H1 (cell line): ENCODE results near the gene UGT1A10. TPM values are rescaled to one million over a fixed set of nuclear protein-coding genes. Genes with fewer than 3 reads are reported as not detected.

Source experiments
- ATF3 ChIP-seq: IDR thresholded peaks from 2 replicates; pipeline ENCODE4 v1.6.1; 2011; ENCODE audit warnings: low read depth, mild to moderate bottlenecking, low read length; ENCODE audit not compliant: insufficient read depth
- JUND ChIP-seq: IDR thresholded peaks from 2 replicates; pipeline ENCODE4 v1.6.1; 2011; ENCODE audit warnings: mild to moderate bottlenecking, improper control_type of control experiment, low read length
- POLR2AphosphoS5 ChIP-seq: IDR thresholded peaks from 2 replicates; pipeline ENCODE4 v1.6.1; 2011; ENCODE audit warnings: low read depth, low read length
- SIX5 ChIP-seq: IDR thresholded peaks from 2 replicates; pipeline ENCODE4 v1.6.1; 2011; ENCODE audit warnings: mild to moderate bottlenecking, low read depth, low read length
- SP4 ChIP-seq: IDR thresholded peaks from 2 replicates; pipeline ENCODE4 v1.6.1; 2012; ENCODE audit warnings: low read length, inconsistent platforms
- TBP ChIP-seq: IDR thresholded peaks from 2 replicates; pipeline ENCODE4 v1.6.1; 2011; ENCODE audit warnings: low read depth, low read length, improper control_type of control experiment
- polyA plus RNA-seq, 7 experiments: library from polyadenylated mRNA; depleted of rRNA in 3 of 7; stranded (reverse) in 5 of 7; unstranded in 2 of 7; fragments of >200 nt in 5 of 7; fragments of 200-250 nt in 2 of 7; gene quantifications; 1 replicate in 5 of 7; 2 replicates in 1 of 7; 4 replicates in 1 of 7; pipeline versions ENCODE4 v1.2.1 to v1.2.3, GENCODE V29; 2011 to 2013; ENCODE audit warnings: missing spikeins in 2 of 7, mixed read lengths in 2 of 7
- total RNA-seq: library from RNA; stranded (reverse); fragmentation: NEBNext Ultra II Directional; extraction: Animal tissue kit (Norgen Biotek cat#: 25700); gene quantifications from 2 replicates; pipeline ENCODE4 v1.2.1, GENCODE V29; 2021
- TF ChIP-seq, protein P1 (sequence below): fragments of 300-600 bp; sonication (generic); IDR thresholded peaks from 2 replicates; pipeline ENCODE4 v1.7.1; 2012; ENCODE audit warnings: low read length, moderate library complexity, mild to moderate bottlenecking, inconsistent platforms; ENCODE audit not compliant: insufficient replicate concordance

The UGT1A10 gene
- total and polyA plus RNA-seq, 2 of the 8 experiments (the other 6 are each of a cell fraction or from before 2014, with no cell fraction given): not detected

DNA sequence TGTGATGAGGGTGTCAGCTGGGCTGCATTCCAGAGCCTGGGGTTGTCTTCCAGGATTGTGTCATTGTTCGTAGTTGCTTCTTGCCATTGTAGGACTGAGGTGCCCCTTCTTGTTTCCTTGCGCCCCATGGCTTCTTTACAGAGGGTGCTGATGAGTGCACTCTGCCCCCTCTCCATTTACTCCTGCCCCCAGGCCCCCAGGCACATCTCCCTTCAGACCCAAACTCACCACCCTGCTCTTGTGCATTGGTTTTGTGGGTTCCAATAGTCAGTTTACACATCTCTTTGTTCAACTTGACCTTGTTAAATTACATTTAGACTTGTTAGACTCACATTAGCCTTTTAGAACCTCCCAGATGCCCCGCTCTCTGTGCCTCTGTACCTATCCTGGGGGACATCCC, 184.9 kb downstream of the UGT1A10 start (continued):
- TF ChIP-seq, protein P1, sequence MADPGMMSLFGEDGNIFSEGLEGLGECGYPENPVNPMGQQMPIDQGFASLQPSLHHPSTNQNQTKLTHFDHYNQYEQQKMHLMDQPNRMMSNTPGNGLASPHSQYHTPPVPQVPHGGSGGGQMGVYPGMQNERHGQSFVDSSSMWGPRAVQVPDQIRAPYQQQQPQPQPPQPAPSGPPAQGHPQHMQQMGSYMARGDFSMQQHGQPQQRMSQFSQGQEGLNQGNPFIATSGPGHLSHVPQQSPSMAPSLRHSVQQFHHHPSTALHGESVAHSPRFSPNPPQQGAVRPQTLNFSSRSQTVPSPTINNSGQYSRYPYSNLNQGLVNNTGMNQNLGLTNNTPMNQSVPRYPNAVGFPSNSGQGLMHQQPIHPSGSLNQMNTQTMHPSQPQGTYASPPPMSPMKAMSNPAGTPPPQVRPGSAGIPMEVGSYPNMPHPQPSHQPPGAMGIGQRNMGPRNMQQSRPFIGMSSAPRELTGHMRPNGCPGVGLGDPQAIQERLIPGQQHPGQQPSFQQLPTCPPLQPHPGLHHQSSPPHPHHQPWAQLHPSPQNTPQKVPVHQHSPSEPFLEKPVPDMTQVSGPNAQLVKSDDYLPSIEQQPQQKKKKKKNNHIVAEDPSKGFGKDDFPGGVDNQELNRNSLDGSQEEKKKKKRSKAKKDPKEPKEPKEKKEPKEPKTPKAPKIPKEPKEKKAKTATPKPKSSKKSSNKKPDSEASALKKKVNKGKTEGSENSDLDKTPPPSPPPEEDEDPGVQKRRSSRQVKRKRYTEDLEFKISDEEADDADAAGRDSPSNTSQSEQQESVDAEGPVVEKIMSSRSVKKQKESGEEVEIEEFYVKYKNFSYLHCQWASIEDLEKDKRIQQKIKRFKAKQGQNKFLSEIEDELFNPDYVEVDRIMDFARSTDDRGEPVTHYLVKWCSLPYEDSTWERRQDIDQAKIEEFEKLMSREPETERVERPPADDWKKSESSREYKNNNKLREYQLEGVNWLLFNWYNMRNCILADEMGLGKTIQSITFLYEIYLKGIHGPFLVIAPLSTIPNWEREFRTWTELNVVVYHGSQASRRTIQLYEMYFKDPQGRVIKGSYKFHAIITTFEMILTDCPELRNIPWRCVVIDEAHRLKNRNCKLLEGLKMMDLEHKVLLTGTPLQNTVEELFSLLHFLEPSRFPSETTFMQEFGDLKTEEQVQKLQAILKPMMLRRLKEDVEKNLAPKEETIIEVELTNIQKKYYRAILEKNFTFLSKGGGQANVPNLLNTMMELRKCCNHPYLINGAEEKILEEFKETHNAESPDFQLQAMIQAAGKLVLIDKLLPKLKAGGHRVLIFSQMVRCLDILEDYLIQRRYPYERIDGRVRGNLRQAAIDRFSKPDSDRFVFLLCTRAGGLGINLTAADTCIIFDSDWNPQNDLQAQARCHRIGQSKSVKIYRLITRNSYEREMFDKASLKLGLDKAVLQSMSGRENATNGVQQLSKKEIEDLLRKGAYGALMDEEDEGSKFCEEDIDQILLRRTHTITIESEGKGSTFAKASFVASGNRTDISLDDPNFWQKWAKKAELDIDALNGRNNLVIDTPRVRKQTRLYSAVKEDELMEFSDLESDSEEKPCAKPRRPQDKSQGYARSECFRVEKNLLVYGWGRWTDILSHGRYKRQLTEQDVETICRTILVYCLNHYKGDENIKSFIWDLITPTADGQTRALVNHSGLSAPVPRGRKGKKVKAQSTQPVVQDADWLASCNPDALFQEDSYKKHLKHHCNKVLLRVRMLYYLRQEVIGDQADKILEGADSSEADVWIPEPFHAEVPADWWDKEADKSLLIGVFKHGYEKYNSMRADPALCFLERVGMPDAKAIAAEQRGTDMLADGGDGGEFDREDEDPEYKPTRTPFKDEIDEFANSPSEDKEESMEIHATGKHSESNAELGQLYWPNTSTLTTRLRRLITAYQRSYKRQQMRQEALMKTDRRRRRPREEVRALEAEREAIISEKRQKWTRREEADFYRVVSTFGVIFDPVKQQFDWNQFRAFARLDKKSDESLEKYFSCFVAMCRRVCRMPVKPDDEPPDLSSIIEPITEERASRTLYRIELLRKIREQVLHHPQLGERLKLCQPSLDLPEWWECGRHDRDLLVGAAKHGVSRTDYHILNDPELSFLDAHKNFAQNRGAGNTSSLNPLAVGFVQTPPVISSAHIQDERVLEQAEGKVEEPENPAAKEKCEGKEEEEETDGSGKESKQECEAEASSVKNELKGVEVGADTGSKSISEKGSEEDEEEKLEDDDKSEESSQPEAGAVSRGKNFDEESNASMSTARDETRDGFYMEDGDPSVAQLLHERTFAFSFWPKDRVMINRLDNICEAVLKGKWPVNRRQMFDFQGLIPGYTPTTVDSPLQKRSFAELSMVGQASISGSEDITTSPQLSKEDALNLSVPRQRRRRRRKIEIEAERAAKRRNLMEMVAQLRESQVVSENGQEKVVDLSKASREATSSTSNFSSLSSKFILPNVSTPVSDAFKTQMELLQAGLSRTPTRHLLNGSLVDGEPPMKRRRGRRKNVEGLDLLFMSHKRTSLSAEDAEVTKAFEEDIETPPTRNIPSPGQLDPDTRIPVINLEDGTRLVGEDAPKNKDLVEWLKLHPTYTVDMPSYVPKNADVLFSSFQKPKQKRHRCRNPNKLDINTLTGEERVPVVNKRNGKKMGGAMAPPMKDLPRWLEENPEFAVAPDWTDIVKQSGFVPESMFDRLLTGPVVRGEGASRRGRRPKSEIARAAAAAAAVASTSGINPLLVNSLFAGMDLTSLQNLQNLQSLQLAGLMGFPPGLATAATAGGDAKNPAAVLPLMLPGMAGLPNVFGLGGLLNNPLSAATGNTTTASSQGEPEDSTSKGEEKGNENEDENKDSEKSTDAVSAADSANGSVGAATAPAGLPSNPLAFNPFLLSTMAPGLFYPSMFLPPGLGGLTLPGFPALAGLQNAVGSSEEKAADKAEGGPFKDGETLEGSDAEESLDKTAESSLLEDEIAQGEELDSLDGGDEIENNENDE: no peak
- no peak for TF ChIP-seq POLR2AphosphoS5
- no peak for TF ChIP-seq TBP
- TF ChIP-seq SP4: no peak
- no peak for TF ChIP-seq JUND
- no peak for TF ChIP-seq SIX5
- TF ChIP-seq ATF3: no peak
